Measurements from ENCODE around the gene AKAP13. TPM values are rescaled to one million over a fixed set of nuclear protein-coding genes. Genes with fewer than 3 reads are reported as not detected.

The AKAP13 gene
- total RNA-seq, 2 donors from 2014 or later = 105 to 106 TPM

DNA sequence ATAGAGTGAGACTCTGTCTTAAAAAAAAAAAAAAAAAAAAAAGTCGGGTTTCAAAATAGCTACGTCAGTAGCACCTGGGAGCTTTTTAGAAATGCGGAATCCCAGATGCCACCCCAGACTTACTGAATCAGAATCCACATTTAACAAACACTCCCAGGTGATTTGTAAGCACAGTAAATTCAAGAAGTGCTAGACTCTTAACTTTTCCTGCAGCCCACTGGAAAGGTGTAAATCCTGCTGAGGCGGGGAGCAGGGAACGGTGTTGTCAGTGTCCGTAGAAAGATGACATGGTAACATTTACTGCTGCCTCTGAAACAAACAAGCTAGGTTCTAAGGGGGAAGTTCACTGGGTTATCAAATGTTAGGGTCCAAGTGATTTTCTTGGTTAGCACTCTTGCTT, 2.4 kb upstream of the AKAP13 start:
- no peak overlapping the region for H3K27ac Mint-ChIP-seq
- no peak for ATAC-seq
- H3K9me3 Mint-ChIP-seq = peaks cover 0 to 4% of the 10 kb centered on the region in 2 donors
- H3K36me3 Mint-ChIP-seq = no peaks in the 10 kb centered on the region
- no peak for DNase-seq (ENCODE audit: low spot score in 2 of 2)

- H3K27ac Mint-ChIP-seq = peak overlapping the region; percentile 87 to 96
Observed at GRCh38 chr15:85379403-85380131, 836 bp upstream of the AKAP13 start.

DNA sequence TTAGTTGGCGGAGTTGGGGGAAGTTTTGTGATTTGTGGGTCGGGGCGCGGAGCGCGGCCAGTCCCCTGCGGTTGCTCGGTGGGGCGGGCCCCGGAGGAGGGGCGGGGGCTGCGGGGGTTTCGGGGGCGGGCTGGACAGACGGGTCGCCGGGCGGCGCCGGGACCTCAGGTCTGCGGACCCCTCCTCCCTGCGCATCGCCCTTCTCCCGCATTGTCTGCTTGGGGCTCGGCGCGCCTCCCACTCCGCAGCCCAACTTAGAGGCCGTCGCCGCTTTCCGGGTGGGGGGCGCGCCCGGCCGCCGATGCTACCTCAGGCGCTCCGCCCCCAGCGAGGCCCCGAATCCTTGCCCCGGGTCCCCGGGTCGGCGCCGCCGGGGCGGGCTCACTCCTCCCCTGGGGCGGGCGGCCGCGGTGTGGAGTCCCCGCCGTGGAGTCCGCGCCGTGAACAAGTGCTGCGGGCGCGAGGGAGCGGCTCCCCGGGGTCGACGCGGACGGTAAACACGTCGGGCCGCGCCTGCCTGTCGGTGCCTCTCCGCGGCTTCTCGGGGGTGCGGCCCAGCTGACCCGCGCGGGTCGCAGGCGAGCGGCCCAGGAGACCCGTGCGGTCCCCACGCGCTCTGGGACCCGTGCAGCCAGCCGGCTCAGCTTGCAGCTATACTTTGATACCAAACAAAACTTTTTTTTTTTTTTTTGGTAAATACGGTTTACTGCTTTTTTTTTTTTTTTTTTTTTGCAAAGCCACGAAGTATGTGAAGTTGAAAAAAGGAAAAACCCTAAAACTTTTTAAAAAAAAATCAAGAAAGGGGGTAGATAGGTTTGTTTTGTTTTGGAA, 624 bp downstream of the AKAP13 start:
- Mint-ChIP-seq H3K36me3 (no peaks in the 10 kb centered on the region), H3K27ac (peak overlapping the region; percentile 87 to 93), H3K9me3 (peaks cover 0 to 4% of the 10 kb centered on the region in 2 donors)
- peak; percentile 60 for DNase-seq (ENCODE audit: low spot score in 2 of 2)
- ATAC-seq = peak; percentile 48 to 49

More at GRCh38 chr15:85379403-85380131, 836 bp upstream of the AKAP13 start:
- Mint-ChIP-seq H3K9me3 (peaks cover 0 to 4% of the 10 kb centered on the region in 2 donors), H3K36me3 (no peaks in the 10 kb centered on the region)
- ATAC-seq (peak in 1 of 2 donors; percentile 16), DNase-seq (ENCODE audit: low spot score in 2 of 2) (peak in 1 of 2 donors; percentile 38)

DNA sequence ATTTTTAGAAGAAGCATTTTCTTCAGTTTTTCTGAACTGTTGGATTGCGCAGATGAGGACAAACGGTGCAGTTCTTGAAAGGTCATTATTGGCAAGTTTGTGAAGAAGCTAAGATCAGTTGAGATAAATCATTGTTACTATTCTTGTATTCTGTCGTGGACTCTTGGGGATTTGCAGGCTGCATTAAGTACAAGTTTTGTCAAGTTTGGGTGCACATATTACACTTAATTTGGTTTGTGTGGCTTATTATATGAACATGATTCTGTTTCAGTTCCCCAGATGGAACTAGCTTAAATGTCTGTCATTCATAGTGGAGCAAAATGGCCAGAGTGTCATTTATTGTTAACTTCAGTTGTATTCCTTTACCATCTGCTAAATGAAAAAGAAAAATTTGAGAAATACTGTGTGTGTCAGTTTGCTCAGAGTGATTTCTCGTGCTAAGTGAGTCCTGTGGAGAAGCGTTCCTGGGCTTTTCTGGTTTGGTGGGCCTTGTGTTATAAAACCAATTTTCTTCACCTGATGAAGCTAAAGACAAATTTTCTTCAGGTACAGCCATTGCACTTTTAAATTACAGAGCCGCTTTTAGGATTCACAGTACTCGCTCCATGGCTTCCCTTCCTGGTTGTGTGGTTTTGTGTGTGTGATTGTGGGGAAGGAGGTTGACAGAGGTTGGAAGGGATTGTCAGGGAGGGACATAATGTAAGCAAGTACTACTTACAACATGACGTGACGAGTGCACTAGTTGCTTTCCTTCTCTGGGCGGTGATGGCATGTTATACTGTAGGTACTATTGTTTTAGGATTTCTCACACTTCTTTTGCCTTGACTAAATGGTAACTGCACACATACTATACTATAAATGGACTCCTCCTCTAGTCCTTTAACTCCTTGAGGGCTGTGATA, 1.7 kb downstream of the AKAP13 start:
- Mint-ChIP-seq H3K27ac (peak overlapping the region; percentile 14 to 93), H3K36me3 (peaks cover 0 to 5% of the 10 kb centered on the region in 2 donors), H3K9me3 (peaks cover 0 to 2% of the 10 kb centered on the region in 2 donors)
- no peak for ATAC-seq
- DNase-seq (ENCODE audit: low spot score in 2 of 2) = no peak

GRCh38 chr15:85382942-85383341, 2.5 kb downstream of the AKAP13 start:
- DNase-seq (ENCODE audit: low spot score in 2 of 2) = no peak
- Mint-ChIP-seq H3K9me3 (no peaks in the 10 kb centered on the region), H3K36me3 (peaks cover 0 to 5% of the 10 kb centered on the region in 2 donors), H3K27ac (peak overlapping the region in 1 of 2 donors; percentile 23)
- no peak for ATAC-seq

GRCh38 chr15:85383470-85384148, 3.2 kb downstream of the AKAP13 start:
- ATAC-seq = no peak
- no peak for DNase-seq (ENCODE audit: low spot score in 2 of 2)
- Mint-ChIP-seq H3K9me3 (no peaks in the 10 kb centered on the region), H3K27ac (peak overlapping the region in 1 of 2 donors; percentile 23), H3K36me3 (peaks cover 0 to 5% of the 10 kb centered on the region in 2 donors)

DNA sequence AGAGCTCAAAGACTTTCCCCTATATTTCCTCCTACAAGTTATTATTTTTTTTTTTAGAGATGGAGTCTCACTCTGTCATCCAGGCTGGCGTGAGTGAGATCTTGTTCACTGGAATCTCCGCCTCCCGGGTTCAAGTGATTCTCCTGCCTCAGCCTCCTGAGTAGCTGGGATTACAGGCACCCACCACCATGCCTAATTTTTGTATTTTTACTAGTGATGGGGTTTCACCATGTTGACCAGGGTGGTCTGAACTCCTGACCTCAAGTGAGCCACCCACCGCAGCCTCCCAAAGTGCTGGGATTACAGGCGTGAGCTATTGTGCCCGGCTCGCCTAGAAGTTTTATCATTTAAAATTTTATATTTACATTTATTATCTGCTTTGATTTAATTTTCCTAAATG, 5.9 kb downstream of the AKAP13 start:
- DNase-seq (ENCODE audit: low spot score in 2 of 2) = no peak
- no peak for ATAC-seq
- H3K9me3 Mint-ChIP-seq = no peaks in the 10 kb centered on the region
- H3K27ac Mint-ChIP-seq = no peak overlapping the region
- H3K36me3 Mint-ChIP-seq = peaks cover 0 to 5% of the 10 kb centered on the region in 2 donors

GRCh38 chr15:85388566-85389305, 8.3 kb downstream of the AKAP13 start:
- ATAC-seq (no peak), DNase-seq (ENCODE audit: low spot score in 2 of 2) (no peak)
- Mint-ChIP-seq H3K36me3 (peaks cover 0 to 5% of the 10 kb centered on the region in 2 donors), H3K27ac (no peak overlapping the region), H3K9me3 (no peaks in the 10 kb centered on the region)

- ATAC-seq (no peak), DNase-seq (ENCODE audit: low spot score in 2 of 2) (no peak)
- Mint-ChIP-seq H3K36me3 (peaks cover 0 to 5% of the 10 kb centered on the region in 2 donors), H3K9me3 (no peaks in the 10 kb centered on the region), H3K27ac (no peak overlapping the region)
Observed at GRCh38 chr15:85389306-85389650, 8.9 kb downstream of the AKAP13 start.

- H3K9me3 Mint-ChIP-seq = no peaks in the 10 kb centered on the region
- peaks cover 0 to 5% of the 10 kb centered on the region in 2 donors for H3K36me3 Mint-ChIP-seq
- ATAC-seq (no peak), DNase-seq (ENCODE audit: low spot score in 2 of 2) (no peak)
- H3K27ac Mint-ChIP-seq = no peak overlapping the region
Observed at GRCh38 chr15:85389772-85390171, 9.4 kb downstream of the AKAP13 start.

- ATAC-seq (no peak), DNase-seq (ENCODE audit: low spot score in 2 of 2) (no peak)
- Mint-ChIP-seq H3K9me3 (no peaks in the 10 kb centered on the region), H3K36me3 (peaks cover 0 to 3% of the 10 kb centered on the region in 2 donors), H3K27ac (no peak overlapping the region)
Observed at GRCh38 chr15:85393210-85393609, 12.8 kb downstream of the AKAP13 start.

GRCh38 chr15:85394554-85395333, 14.3 kb downstream of the AKAP13 start:
- H3K36me3 Mint-ChIP-seq = peaks cover 0 to 6% of the 10 kb centered on the region in 2 donors
- no peak overlapping the region for H3K27ac Mint-ChIP-seq
- H3K9me3 Mint-ChIP-seq = no peaks in the 10 kb centered on the region

GRCh38 chr15:85396554-85396953, 16.2 kb downstream of the AKAP13 start:
- DNase-seq (ENCODE audit: low spot score in 2 of 2) (no peak), ATAC-seq (no peak)
- Mint-ChIP-seq H3K9me3 (no peaks in the 10 kb centered on the region), H3K27ac (no peak overlapping the region), H3K36me3 (peaks cover 0 to 6% of the 10 kb centered on the region in 2 donors)

More at GRCh38 chr15:85394554-85395333, 14.3 kb downstream of the AKAP13 start:
- DNase-seq (ENCODE audit: low spot score in 2 of 2) = no peak
- no peak for ATAC-seq

DNA sequence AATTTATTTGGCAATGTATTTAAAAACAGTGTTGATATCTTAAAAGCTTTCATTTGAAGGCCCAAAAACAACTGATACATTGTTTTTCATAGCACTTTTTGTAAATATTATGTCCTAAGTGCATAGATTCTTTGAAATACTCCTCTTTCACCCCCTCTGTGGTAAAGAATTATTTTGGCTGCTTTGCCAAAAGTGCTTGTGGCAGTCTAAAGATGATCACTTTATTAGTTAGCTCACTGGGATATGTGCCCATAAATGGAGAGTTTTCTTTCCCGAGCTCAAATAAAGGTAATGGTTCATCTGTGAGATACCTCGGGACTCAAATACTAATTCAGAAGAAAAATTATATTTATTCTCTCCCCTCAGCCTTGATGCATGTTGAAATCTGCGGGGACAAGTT, 16.7 kb downstream of the AKAP13 start:
- DNase-seq (ENCODE audit: low spot score in 2 of 2) (no peak), ATAC-seq (no peak)
- no peaks in the 10 kb centered on the region for H3K9me3 Mint-ChIP-seq

DNA sequence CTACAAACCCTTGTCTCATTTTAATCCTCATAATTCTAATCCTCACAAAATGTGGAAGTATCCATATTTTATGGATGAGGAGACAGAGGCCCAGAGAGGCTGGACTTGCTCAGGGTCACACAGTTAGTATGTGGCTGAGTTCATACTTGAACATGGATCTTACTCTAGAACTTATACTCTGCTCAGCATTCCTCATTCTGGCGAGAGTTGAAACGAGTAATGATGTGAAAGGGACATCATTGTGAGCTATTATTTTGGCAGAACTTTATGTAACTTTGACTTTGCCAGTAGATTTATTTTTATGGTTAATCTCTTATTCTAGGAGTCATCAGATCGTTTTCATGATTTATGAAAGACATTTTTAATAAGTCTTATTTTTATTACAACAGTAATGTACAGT, 17.5 kb downstream of the AKAP13 start:
- no peaks in the 10 kb centered on the region for H3K9me3 Mint-ChIP-seq
- DNase-seq (ENCODE audit: low spot score in 2 of 2) (no peak), ATAC-seq (no peak)
- H3K27ac Mint-ChIP-seq = no peak overlapping the region
- peaks cover 0 to 6% of the 10 kb centered on the region in 2 donors for H3K36me3 Mint-ChIP-seq

More for the DNA sequence above, 16.7 kb downstream of the AKAP13 start:
- Mint-ChIP-seq H3K27ac (no peak overlapping the region), H3K36me3 (peaks cover 0 to 6% of the 10 kb centered on the region in 2 donors)

All from activated naive CD4-positive, alpha-beta T cell treated with anti-CD3 and anti-CD28 coated beads, Interleukin-2, amount 50 U/mL, for 72 hours (primary cell).